A673 (cell line): ENCODE data around the gene TAOK3.

Experiments
- EZH2 ChIP-seq: fragments of 200-600 bp; sonication (generic); IDR thresholded peaks from 2 replicates; pipeline ENCODE4 v1.6.1; 2017; ENCODE audit warnings: borderline replicate concordance, low read depth, mild to moderate bottlenecking, mixed read lengths, antibody characterized with exemption, low read length; ENCODE audit not compliant: poor library complexity, severe bottlenecking
- TF ChIP-seq, protein P1 (sequence below): fragments of 300-800, 200-600 bp; sonication (generic); conservative IDR thresholded peaks from 2 replicates; pipeline ENCODE4 v1.5.1; 2017; ENCODE audit warnings: low read depth, mild to moderate bottlenecking, antibody characterized with exemption, low read length, moderate library complexity, mixed read lengths

DNA sequence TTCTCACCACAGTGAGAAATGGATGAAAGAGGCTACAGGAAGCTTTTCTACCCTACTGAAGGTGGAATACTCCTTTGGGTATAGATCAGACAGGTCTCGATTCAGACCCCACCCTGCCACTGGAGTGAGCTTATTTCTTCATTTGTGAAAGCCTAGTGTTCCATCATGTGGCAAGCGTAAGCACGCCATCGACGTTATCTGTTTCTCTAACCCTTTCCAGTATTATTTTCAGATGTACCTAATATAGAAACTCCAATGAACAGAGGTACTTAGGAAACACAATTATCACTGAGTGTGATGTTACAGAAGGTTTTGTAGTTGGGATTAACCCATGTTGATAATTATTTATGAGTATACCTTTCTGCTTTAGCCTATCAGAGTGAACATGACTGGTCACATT is 224.4 kb downstream of the TAOK3 start:
- TF ChIP-seq, protein P1, sequence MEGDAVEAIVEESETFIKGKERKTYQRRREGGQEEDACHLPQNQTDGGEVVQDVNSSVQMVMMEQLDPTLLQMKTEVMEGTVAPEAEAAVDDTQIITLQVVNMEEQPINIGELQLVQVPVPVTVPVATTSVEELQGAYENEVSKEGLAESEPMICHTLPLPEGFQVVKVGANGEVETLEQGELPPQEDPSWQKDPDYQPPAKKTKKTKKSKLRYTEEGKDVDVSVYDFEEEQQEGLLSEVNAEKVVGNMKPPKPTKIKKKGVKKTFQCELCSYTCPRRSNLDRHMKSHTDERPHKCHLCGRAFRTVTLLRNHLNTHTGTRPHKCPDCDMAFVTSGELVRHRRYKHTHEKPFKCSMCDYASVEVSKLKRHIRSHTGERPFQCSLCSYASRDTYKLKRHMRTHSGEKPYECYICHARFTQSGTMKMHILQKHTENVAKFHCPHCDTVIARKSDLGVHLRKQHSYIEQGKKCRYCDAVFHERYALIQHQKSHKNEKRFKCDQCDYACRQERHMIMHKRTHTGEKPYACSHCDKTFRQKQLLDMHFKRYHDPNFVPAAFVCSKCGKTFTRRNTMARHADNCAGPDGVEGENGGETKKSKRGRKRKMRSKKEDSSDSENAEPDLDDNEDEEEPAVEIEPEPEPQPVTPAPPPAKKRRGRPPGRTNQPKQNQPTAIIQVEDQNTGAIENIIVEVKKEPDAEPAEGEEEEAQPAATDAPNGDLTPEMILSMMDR, result no peak
- no peak for TF ChIP-seq EZH2
